ENCODE results near the gene FRMD4B.

DNA sequence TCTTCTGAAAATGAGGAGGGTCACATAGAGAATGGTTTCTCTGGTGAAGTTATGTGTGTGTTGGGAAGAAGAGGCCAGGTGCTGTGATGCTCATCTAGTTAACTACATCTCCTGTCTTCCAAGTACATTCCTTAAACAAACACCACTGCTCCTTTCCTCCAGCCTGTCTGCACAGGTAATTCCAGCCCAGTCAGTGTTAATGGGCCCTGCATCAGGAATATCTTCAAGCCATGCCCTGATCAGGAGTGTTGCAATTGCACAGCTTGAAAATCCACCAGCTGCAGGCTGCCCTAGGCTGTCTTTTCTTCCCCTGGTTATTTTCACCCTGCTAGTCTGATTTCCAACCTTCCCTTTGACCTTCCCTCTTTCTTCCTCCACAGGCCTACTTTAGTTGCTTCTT, 221.6 kb downstream of the FRMD4B start:
- TF ChIP-seq, protein P1, sequence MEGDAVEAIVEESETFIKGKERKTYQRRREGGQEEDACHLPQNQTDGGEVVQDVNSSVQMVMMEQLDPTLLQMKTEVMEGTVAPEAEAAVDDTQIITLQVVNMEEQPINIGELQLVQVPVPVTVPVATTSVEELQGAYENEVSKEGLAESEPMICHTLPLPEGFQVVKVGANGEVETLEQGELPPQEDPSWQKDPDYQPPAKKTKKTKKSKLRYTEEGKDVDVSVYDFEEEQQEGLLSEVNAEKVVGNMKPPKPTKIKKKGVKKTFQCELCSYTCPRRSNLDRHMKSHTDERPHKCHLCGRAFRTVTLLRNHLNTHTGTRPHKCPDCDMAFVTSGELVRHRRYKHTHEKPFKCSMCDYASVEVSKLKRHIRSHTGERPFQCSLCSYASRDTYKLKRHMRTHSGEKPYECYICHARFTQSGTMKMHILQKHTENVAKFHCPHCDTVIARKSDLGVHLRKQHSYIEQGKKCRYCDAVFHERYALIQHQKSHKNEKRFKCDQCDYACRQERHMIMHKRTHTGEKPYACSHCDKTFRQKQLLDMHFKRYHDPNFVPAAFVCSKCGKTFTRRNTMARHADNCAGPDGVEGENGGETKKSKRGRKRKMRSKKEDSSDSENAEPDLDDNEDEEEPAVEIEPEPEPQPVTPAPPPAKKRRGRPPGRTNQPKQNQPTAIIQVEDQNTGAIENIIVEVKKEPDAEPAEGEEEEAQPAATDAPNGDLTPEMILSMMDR (IDR thresholded peaks at IDR 0.05): no peak
- TF ChIP-seq POLR2A (IDR thresholded peaks at IDR 0.05): no peak

All from upper lobe of left lung (tissue), 4 donors.